ENCODE data around the gene RAMP3. TPM values are rescaled to one million over a fixed set of nuclear protein-coding genes. Genes with fewer than 3 reads are reported as not detected.

RAMP3 gene
- total and polyA plus RNA-seq, 9 of the 15 experiments (the other 6 are each of a cell fraction or from before 2014, with no cell fraction given): not detected

DNA sequence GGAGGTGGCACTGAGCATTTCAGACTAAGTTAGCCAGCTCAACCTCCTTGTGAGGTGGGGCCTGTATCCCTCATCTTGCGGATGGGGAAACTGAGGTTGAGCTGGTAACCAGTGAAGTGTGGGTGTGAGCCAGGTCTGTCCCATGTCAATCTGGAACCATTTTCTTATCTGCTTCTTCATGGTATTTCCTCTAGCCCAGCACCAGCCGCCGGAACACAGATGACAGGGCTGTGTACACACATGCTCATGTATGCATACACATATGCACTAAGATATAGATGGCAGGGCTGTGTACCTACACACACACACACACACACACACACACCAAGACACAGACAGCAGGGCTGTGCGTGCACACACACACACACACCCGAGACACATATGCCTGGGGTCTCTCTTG lies 18.5 kb downstream of the RAMP3 start:
- intact Hi-C loops (cut with micrococcal nuclease): no loop called here
- CTCF ChIA-PET (ENCODE audit: low intra/inter-chr PET ratio): no interaction called here
- FAIRE-seq: no peak

More for the DNA sequence above, 18.5 kb downstream of the RAMP3 start:
- Histone ChIP-seq H3K4me3 (no peak overlapping the region), H2AFZ (ENCODE audit: low read depth, low read length) (no peak overlapping the region), H3K9me1 (ENCODE audit: control insufficient read depth, insufficient read depth, low read length) (peaks cover 4% of the 10 kb centered on the region), H3K4me2 (ENCODE audit: insufficient read depth, low read length) (no peak overlapping the region), H3K36me3 (ENCODE audit: control insufficient read depth, insufficient read depth, low read length) (no peaks in the 10 kb centered on the region), H3K79me2 (ENCODE audit: control insufficient read depth, insufficient read depth, low read length) (no peaks in the 10 kb centered on the region), H3K4me1 (replicated peaks in 1 of 2; ENCODE audit: control insufficient read depth in 2 of 2, insufficient read depth in 2 of 2, low read length in 2 of 2) (0 out of 5 replicates have a peak, but pooled peaks cover 0 to 2% of the 10 kb centered on the region in 2 experiments), H3K9me3 (replicated peaks; ENCODE audit: control insufficient read depth, insufficient read depth, low read depth, low read length) (no peaks in the 10 kb centered on the region), H3K9ac (ENCODE audit: insufficient read depth in 1 of 2, low read depth in 2 of 2, low read length in 2 of 2) (no peak overlapping the region), H4K20me1 (replicated peaks; ENCODE audit: control insufficient read depth, insufficient read depth, low read length) (no peaks in the 10 kb centered on the region), H3K27ac (ENCODE audit: extremely low read depth, low read depth, low read length) (no peak overlapping the region), H3K27me3 (ENCODE audit: control insufficient read depth in 2 of 2, insufficient read depth in 2 of 2, low read length in 2 of 2) (peaks cover 0 to 48% of the 10 kb centered on the region in 2 experiments; a peak in 2 of 5 replicates)
- TF ChIP-seq HDGF (IDR thresholded peaks at IDR 0.05) (no peak), PML (IDR thresholded peaks at IDR 0.05; ENCODE audit: low read length) (no peak), YBX1 (IDR thresholded peaks at IDR 0.05) (no peak), ATF1 (CRISPR knock-in tag; IDR thresholded peaks at IDR 0.05) (no peak), ATF1 (tag; IDR thresholded peaks at IDR 0.05) (no peak), ZNF253 (CRISPR knock-in tag; conservative IDR thresholded peaks at IDR 0.05) (no peak), HMGN3 (IDR thresholded peaks at IDR 0.05; ENCODE audit: borderline replicate concordance, extremely low read depth, insufficient read length, low read depth, low read length) (no peak), NFATC3 (IDR thresholded peaks at IDR 0.05) (no peak), KDM5B (IDR thresholded peaks at IDR 0.05; ENCODE audit: insufficient replicate concordance, low read depth, low read length) (no peak), MBD2 (IDR thresholded peaks at IDR 0.05; ENCODE audit: borderline replicate concordance, low read depth) (no peak), L3MBTL2 (IDR thresholded peaks at IDR 0.05) (no peak), EWSR1 (IDR thresholded peaks at IDR 0.05; ENCODE audit: borderline replicate concordance, low read depth, partially characterized antibody) (no peak), SP2 (IDR thresholded peaks at IDR 0.05; ENCODE audit: extremely low read depth, low read depth, low read length, poor library complexity, severe bottlenecking) (no peak), ZNF311 (CRISPR knock-in tag; IDR thresholded peaks at IDR 0.05) (no peak), U2AF2 (optimal IDR thresholded peaks at IDR 0.05; ENCODE audit: low read depth, low read length) (no peak), BCOR (IDR thresholded peaks at IDR 0.05) (no peak), POLR2H (tag; IDR thresholded peaks at IDR 0.05; ENCODE audit: low read depth) (no peak)
- TF ChIP-seq, protein P1, sequence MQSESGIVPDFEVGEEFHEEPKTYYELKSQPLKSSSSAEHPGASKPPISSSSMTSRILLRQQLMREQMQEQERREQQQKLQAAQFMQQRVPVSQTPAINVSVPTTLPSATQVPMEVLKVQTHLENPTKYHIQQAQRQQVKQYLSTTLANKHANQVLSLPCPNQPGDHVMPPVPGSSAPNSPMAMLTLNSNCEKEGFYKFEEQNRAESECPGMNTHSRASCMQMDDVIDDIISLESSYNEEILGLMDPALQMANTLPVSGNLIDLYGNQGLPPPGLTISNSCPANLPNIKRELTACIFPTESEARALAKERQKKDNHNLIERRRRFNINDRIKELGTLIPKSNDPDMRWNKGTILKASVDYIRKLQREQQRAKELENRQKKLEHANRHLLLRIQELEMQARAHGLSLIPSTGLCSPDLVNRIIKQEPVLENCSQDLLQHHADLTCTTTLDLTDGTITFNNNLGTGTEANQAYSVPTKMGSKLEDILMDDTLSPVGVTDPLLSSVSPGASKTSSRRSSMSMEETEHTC (IDR thresholded peaks at IDR 0.05): no peak
- TF ChIP-seq, protein P2, sequence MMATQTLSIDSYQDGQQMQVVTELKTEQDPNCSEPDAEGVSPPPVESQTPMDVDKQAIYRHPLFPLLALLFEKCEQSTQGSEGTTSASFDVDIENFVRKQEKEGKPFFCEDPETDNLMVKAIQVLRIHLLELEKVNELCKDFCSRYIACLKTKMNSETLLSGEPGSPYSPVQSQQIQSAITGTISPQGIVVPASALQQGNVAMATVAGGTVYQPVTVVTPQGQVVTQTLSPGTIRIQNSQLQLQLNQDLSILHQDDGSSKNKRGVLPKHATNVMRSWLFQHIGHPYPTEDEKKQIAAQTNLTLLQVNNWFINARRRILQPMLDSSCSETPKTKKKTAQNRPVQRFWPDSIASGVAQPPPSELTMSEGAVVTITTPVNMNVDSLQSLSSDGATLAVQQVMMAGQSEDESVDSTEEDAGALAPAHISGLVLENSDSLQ (IDR thresholded peaks at IDR 0.05): no peak
- TF ChIP-seq, protein P3, sequence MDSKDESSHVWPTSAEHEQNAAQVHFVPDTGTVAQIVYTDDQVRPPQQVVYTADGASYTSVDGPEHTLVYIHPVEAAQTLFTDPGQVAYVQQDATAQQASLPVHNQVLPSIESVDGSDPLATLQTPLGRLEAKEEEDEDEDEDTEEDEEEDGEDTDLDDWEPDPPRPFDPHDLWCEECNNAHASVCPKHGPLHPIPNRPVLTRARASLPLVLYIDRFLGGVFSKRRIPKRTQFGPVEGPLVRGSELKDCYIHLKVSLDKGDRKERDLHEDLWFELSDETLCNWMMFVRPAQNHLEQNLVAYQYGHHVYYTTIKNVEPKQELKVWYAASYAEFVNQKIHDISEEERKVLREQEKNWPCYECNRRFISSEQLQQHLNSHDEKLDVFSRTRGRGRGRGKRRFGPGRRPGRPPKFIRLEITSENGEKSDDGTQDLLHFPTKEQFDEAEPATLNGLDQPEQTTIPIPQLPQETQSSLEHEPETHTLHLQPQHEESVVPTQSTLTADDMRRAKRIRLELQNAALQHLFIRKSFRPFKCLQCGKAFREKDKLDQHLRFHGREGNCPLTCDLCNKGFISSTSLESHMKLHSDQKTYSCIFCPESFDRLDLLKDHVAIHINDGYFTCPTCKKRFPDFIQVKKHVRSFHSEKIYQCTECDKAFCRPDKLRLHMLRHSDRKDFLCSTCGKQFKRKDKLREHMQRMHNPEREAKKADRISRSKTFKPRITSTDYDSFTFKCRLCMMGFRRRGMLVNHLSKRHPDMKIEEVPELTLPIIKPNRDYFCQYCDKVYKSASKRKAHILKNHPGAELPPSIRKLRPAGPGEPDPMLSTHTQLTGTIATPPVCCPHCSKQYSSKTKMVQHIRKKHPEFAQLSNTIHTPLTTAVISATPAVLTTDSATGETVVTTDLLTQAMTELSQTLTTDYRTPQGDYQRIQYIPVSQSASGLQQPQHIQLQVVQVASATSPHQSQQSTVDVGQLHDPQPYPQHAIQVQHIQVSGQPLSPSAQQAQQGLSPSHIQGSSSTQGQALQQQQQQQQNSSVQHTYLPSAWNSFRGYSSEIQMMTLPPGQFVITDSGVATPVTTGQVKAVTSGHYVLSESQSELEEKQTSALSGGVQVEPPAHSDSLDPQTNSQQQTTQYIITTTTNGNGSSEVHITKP (IDR thresholded peaks at IDR 0.05; ENCODE audit: partially characterized antibody): no peak
- 0% methylated on average over 5 of the region's 5 CpGs for WGBS (ENCODE audit: insufficient coverage, low coverage, missing lambda C conversion rate)
- no TSS peak for BruUV-seq (replicated peaks)
- ATAC-seq: no peak
- in situ Hi-C loops (cut with MboI): no loop called here
- POLR2A ChIA-PET: no interaction called here
- DNase-seq (ENCODE audit: extremely low read depth in 1 of 4, low spot score in 3 of 4): no peak
